ENCODE data around the gene SLC2A13. TPM values are rescaled to one million over a fixed set of nuclear protein-coding genes. Genes with fewer than 3 reads are reported as not detected.

Gene SLC2A13
- total and polyA plus RNA-seq, 10 donors, result 1.1 to 17.1 (median 7.6) TPM

DNA sequence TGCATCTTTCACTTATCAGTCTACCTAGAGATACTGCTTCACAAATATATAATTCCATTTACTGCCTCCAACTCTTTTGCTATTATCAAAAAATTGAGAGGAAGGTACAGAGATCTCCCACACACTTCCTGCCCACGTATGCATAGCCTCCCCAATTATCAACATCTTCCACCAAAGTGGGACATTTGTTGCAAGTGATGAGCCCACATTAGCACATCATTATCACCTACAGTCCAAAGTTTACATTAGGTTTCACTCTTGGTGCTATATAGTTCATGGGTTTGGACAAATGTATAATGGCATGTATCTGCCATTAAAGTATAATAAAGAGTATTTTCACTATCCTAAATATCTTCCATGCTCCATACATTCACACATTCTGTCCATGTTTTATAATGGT lies 66.3 kb downstream of the SLC2A13 start:
- no peaks in the 10 kb centered on the region for H3K4me1 ChIP-seq
- H3K4me3 ChIP-seq, result no peak overlapping the region
- TF ChIP-seq POLR2A (IDR thresholded peaks at IDR 0.05) (no peak), POLR2AphosphoS5 (IDR thresholded peaks at IDR 0.05) (no peak)
- TF ChIP-seq, protein P1, sequence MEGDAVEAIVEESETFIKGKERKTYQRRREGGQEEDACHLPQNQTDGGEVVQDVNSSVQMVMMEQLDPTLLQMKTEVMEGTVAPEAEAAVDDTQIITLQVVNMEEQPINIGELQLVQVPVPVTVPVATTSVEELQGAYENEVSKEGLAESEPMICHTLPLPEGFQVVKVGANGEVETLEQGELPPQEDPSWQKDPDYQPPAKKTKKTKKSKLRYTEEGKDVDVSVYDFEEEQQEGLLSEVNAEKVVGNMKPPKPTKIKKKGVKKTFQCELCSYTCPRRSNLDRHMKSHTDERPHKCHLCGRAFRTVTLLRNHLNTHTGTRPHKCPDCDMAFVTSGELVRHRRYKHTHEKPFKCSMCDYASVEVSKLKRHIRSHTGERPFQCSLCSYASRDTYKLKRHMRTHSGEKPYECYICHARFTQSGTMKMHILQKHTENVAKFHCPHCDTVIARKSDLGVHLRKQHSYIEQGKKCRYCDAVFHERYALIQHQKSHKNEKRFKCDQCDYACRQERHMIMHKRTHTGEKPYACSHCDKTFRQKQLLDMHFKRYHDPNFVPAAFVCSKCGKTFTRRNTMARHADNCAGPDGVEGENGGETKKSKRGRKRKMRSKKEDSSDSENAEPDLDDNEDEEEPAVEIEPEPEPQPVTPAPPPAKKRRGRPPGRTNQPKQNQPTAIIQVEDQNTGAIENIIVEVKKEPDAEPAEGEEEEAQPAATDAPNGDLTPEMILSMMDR (IDR thresholded peaks at IDR 0.05 in 8 of 11, conservative IDR thresholded peaks at IDR 0.05 in 3 of 11), result no peak
- H3K9me3 ChIP-seq, result no peaks in the 10 kb centered on the region
- intact Hi-C loops (cut with DNase I; ENCODE audit: low total_unique reads), result no loop called here
- no peak overlapping the region for H3K27ac ChIP-seq
- H3K36me3 ChIP-seq, result no peaks in the 10 kb centered on the region
- no peaks in the 10 kb centered on the region for H3K27me3 ChIP-seq (replicated peaks in 1 of 7)
- DNase-seq, result no peak
- WGBS, 5 donors, result 39 to 62% (median 47%) methylated on average over 1 of the region's 1 CpG

DNA sequence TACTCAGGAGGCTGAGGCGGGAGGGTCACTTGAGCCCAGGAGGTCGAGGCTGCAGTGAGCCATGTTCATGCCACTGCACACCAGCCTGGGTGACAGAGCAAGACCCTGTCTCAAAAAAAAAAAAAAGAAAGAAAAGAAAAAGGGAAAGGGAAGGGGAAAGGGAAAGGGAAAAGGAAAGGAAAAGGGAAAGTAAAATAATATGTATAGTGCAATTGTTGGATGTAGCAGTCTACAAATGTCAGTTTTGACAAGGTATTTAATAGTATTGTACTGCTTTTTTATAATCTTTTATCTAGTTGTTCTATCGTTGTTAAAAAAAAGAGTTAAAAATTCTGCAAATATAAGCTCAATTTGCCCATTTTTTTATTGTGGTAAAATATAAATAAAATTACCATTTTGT lies 67.3 kb downstream of the SLC2A13 start:
- no peak overlapping the region for H3K27ac ChIP-seq
- no peaks in the 10 kb centered on the region for H3K36me3 ChIP-seq
- intact Hi-C loops (cut with DNase I; ENCODE audit: low total_unique reads), result no loop called here
- no peaks in the 10 kb centered on the region for H3K27me3 ChIP-seq (replicated peaks in 1 of 7)
- H3K4me1 ChIP-seq, result no peaks in the 10 kb centered on the region
- 91 to 96% (median 94%) methylated on average over 3 of the region's 3 CpGs for WGBS, 5 donors
- DNase-seq, result no peak
- no peaks in the 10 kb centered on the region for H3K9me3 ChIP-seq
- TF ChIP-seq POLR2AphosphoS5 (IDR thresholded peaks at IDR 0.05) (no peak), POLR2A (IDR thresholded peaks at IDR 0.05) (no peak)
- TF ChIP-seq, protein P1 (IDR thresholded peaks at IDR 0.05 in 8 of 11, conservative IDR thresholded peaks at IDR 0.05 in 3 of 11), result no peak
- H3K4me3 ChIP-seq, result no peak overlapping the region

DNA sequence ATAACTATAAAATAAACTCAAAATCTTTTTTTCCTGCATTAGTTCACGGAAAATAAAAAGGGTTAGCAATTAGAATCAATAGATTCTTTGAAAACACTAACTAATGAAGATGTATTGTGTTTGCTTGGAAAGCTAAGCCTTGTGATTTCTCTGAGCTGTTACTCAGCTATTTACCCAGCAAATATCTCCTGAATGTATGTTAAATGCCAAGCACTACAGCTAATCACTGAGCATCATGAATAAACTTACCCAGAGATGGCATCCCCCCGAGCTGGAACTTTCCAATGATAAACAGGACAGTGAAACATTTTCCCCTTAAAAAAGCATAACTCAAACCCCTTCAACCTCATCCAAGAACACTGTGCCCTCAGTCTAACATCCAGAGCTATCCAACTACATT lies 71.2 kb downstream of the SLC2A13 start:
- intact Hi-C loops (cut with DNase I; ENCODE audit: low total_unique reads), result no loop called here
- no peak overlapping the region for H3K27ac ChIP-seq
- H3K4me1 ChIP-seq, result no peaks in the 10 kb centered on the region
- no peaks in the 10 kb centered on the region for H3K9me3 ChIP-seq
- TF ChIP-seq POLR2AphosphoS5 (IDR thresholded peaks at IDR 0.05), result no peak
- no peak for TF ChIP-seq POLR2A (IDR thresholded peaks at IDR 0.05)
- TF ChIP-seq, protein P1 (IDR thresholded peaks at IDR 0.05 in 8 of 11, conservative IDR thresholded peaks at IDR 0.05 in 3 of 11), result no peak
- H3K4me3 ChIP-seq, result no peak overlapping the region
- WGBS, 5 donors, result 34 to 81% (median 46%) methylated on average over 2 of the region's 2 CpGs
- no peaks in the 10 kb centered on the region for H3K36me3 ChIP-seq
- DNase-seq, result no peak
- no peaks in the 10 kb centered on the region for H3K27me3 ChIP-seq (replicated peaks in 1 of 7)

DNA sequence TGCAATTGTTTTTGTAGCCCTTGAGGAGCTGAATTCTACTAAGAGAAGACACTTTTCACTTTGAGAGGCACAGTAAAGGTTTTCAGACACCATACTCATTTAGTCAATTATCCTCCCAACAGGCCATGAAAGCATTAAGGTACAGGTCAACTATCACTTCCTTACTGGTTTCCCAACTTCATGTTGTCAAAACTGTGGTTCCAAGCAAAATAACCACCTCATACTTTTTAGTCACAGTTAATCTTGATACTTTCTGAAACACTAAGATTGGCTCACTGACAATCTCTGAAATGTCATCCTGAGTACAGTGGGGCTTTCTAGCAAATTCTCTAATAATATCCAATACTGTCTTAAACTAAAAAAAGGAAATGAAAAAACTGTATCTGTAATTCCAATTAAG lies 71.7 kb downstream of the SLC2A13 start:
- no peaks in the 10 kb centered on the region for H3K4me1 ChIP-seq
- no peak overlapping the region for H3K4me3 ChIP-seq
- H3K27ac ChIP-seq, result no peak overlapping the region
- no peaks in the 10 kb centered on the region for H3K36me3 ChIP-seq
- DNase-seq, result no peak
- H3K9me3 ChIP-seq, result no peaks in the 10 kb centered on the region
- no peaks in the 10 kb centered on the region for H3K27me3 ChIP-seq (replicated peaks in 1 of 7)
- TF ChIP-seq, protein P1 (IDR thresholded peaks at IDR 0.05 in 8 of 11, conservative IDR thresholded peaks at IDR 0.05 in 3 of 11), result no peak
- TF ChIP-seq POLR2AphosphoS5 (IDR thresholded peaks at IDR 0.05), result no peak
- TF ChIP-seq POLR2A (IDR thresholded peaks at IDR 0.05), result no peak
- intact Hi-C loops (cut with DNase I; ENCODE audit: low total_unique reads), result no loop called here
